Transverse colon (tissue), 4 donors: ENCODE measurements around the gene ZYX. TPM values are rescaled to one million over a fixed set of nuclear protein-coding genes. Genes with fewer than 3 reads are reported as not detected.

Experiments
- DNase-seq: peaks from one replicate; pipeline ENCODE4 v3.0.0-alpha.2; 2019
- H3K27ac ChIP-seq, 4 donors: fragments of 200-600 bp; sonication (generic); 2 replicates each; pipeline ENCODE4 v1.5.1; 2016 to 2018; ENCODE audit warnings: inconsistent platforms in 4 of 4
- H3K27me3 ChIP-seq: fragments of 200-600 bp; sonication (generic); 2 replicates; pipeline ENCODE4 v1.5.1; 2017; ENCODE audit warnings: inconsistent platforms
- H3K36me3 ChIP-seq, 4 donors: fragments of 200-600 bp; sonication (generic); 2 replicates each; pipeline ENCODE4 v1.5.1; 2017 to 2019; ENCODE audit warnings: inconsistent platforms in 4 of 4
- H3K4me1 ChIP-seq, 4 donors: fragments of 200-600 bp; sonication (generic); 2 replicates each; pipeline ENCODE4 v1.5.1; 2017 to 2020; ENCODE audit warnings: inconsistent platforms in 4 of 4
- H3K4me3 ChIP-seq, 4 donors: fragments of 200-600 bp; sonication (generic); 1 replicate in 1 of 4; 2 replicates in 3 of 4; pipeline versions ENCODE4 v1.5.1 to v1.6.1; 2017 to 2019; ENCODE audit warnings: inconsistent platforms in 4 of 4
- H3K9me3 ChIP-seq, 2 donors: fragments of 200-600 bp; sonication (generic); 2 replicates each; pipeline ENCODE4 v1.5.1; 2017 to 2019; ENCODE audit warnings: inconsistent platforms in 2 of 2
- CTCF ChIP-seq, 5 experiments: fragments of 200-600 bp in 3 of 5; fragments of 450-650 bp in 2 of 5; sonication (generic) in 3 of 5; IDR thresholded peaks; 1 replicate in 2 of 5; 2 replicates in 3 of 5; pipeline ENCODE4 v1.5.1; 2016 to 2017; ENCODE audit warnings: antibody characterized with exemption in 5 of 5, inconsistent platforms in 3 of 5, mild to moderate bottlenecking in 2 of 5, moderate library complexity in 1 of 5
- EP300 ChIP-seq: sonication (generic); formaldehyde crosslinking; IDR thresholded peaks from one replicate; pipeline ENCODE4 v1.6.1; 2017; ENCODE audit warnings: antibody characterized with exemption, low read depth
- POLR2A ChIP-seq: fragments of 450-650 bp; IDR thresholded peaks from one replicate; pipeline ENCODE4 v1.6.1; 2016; ENCODE audit warnings: antibody characterized with exemption, mild to moderate bottlenecking, moderate library complexity
- POLR2AphosphoS5 ChIP-seq, 3 donors: sonication (generic); formaldehyde crosslinking; IDR thresholded peaks; one replicate each; pipeline ENCODE4 v1.6.1; 2016; ENCODE audit warnings: antibody characterized with exemption in 3 of 3
- WGBS, 2 donors: methylation state at CpG; one replicate each; pipeline ENCODE4 v1.1.5; 2018; ENCODE audit warnings: low coverage in 1 of 2; 5-methylcytosine and 5-hydroxymethylcytosine counted together
- in situ Hi-C, 4 donors: fragments of 200-750 bp; cut with MboI; loops; one replicate each; pipeline versions ENCODE4 v1.15.0 to v1.15.1; 2017; ENCODE audit warnings: low sequenced_read_pairs in 3 of 4, low pct_ligation_motif_present in 1 of 4, low pct_unique_long_range_greater_than_20kb in 1 of 4
- intact Hi-C: fragments of 100-400 bp; cut with DNase I; formaldehyde crosslinking; loops from one replicate; pipeline ENCODE4 v1.15.1; 2023; ENCODE audit warnings: low total_unique reads
- total RNA-seq, 4 donors: library from RNA; depleted of rRNA; stranded (reverse); fragments of >200 nt; gene quantifications; one replicate each; pipeline ENCODE4 v1.1.0, GENCODE V29; 2016

ZYX gene
- total RNA-seq, 4 donors from 2014 or later: 45.2 to 217 (median 110) TPM

GRCh38 chr7:143426479-143427142 lies 45.5 kb downstream of the ZYX start:
- Histone ChIP-seq H3K9me3 (no peaks in the 10 kb centered on the region), H3K4me3 (no peak overlapping the region), H3K27ac (no peak overlapping the region), H3K27me3 (no peaks in the 10 kb centered on the region), H3K4me1 (no peaks in the 10 kb centered on the region), H3K36me3 (no peaks in the 10 kb centered on the region)
- no peak for DNase-seq
- TF ChIP-seq EP300 (no peak), CTCF (IDR thresholded peaks at IDR 0.05) (no peak), POLR2A (no peak)
- 83 to 87% methylated on average over 2 of the region's 2 CpGs for WGBS, 2 donors
- intact Hi-C loops: no loop called here
- in situ Hi-C loops: loop anchor here in 1 of 4 donors (25.0 kb wide), 1 partner anchor 414 kb away; no protein-coding TSS in a partner anchor

GRCh38 chr7:143429770-143430698 lies 48.9 kb downstream of the ZYX start:
- no peak overlapping the region for H3K4me3 ChIP-seq
- no peaks in the 10 kb centered on the region for H3K36me3 ChIP-seq
- DNase-seq: no peak
- in situ Hi-C loops (loop anchor here in 1 of 4 donors (25.0 kb wide), 1 partner anchor 418 kb away; no protein-coding TSS in a partner anchor), intact Hi-C loops (no loop called here)
- 81 to 86% methylated on average over 6 to 10 of the region's 10 CpGs for WGBS, 2 donors
- TF ChIP-seq POLR2AphosphoS5 (IDR thresholded peaks at IDR 0.05) (no peak), EP300 (no peak), POLR2A (no peak), CTCF (IDR thresholded peaks at IDR 0.05) (no peak)
- no peaks in the 10 kb centered on the region for H3K4me1 ChIP-seq
- H3K27me3 ChIP-seq: no peaks in the 10 kb centered on the region
- no peaks in the 10 kb centered on the region for H3K9me3 ChIP-seq
- H3K27ac ChIP-seq: no peak overlapping the region

GRCh38 chr7:143431109-143431508 lies 50.0 kb downstream of the ZYX start:
- intact Hi-C loops: no loop called here
- in situ Hi-C loops: loop anchor here in 1 of 4 donors (25.0 kb wide), 1 partner anchor 419 kb away; no protein-coding TSS in a partner anchor
- H3K27ac ChIP-seq: no peak overlapping the region

More at GRCh38 chr7:143431109-143431508, 50.0 kb downstream of the ZYX start:
- H3K4me3 ChIP-seq: no peak overlapping the region
- WGBS, 2 donors: 75 to 98% methylated on average over 2 of the region's 2 CpGs
- DNase-seq: no peak
- no peaks in the 10 kb centered on the region for H3K9me3 ChIP-seq
- TF ChIP-seq CTCF (IDR thresholded peaks at IDR 0.05): no peak
- no peaks in the 10 kb centered on the region for H3K36me3 ChIP-seq
- no peaks in the 10 kb centered on the region for H3K4me1 ChIP-seq
- no peaks in the 10 kb centered on the region for H3K27me3 ChIP-seq
